Aorta (tissue), 5 donors: ENCODE data around the gene TMPRSS6. TPM values are rescaled to one million over a fixed set of nuclear protein-coding genes. Genes with fewer than 3 reads are reported as not detected.

Experiments used
- ATAC-seq: fragments of 200-7000 bp; cut with Tn5 transposase; one replicate; pipeline ENCODE4 v1.9.1; 2022; ENCODE audit warnings: moderate library complexity; ENCODE audit not compliant: low FRiP score
- DNase-seq, 2 donors: peaks; one replicate each; pipeline ENCODE4 v3.0.0-alpha.2; 2020
- H3K27ac ChIP-seq, 2 donors: one replicate each; pipeline ENCODE4 v1.5.1; 2013; ENCODE audit warnings: low read length in 2 of 2, mild to moderate bottlenecking in 2 of 2, moderate library complexity in 2 of 2, control low read depth in 1 of 2, inconsistent platforms in 1 of 2, low read depth in 1 of 2
- H3K27me3 ChIP-seq, 2 donors: one replicate each; pipeline ENCODE4 v1.6.1; 2013; ENCODE audit warnings: control low read depth in 1 of 2, low read length in 1 of 2, mild to moderate bottlenecking in 1 of 2, moderate library complexity in 1 of 2; ENCODE audit not compliant: insufficient read depth in 2 of 2, control insufficient read depth in 1 of 2
- H3K36me3 ChIP-seq, 2 donors: one replicate each; pipeline ENCODE4 v1.6.1; 2013; ENCODE audit warnings: control low read depth in 1 of 2, low read length in 1 of 2, mild to moderate bottlenecking in 1 of 2; ENCODE audit not compliant: insufficient read depth in 2 of 2, control insufficient read depth in 1 of 2
- H3K4me1 ChIP-seq, 2 donors: one replicate each; pipeline ENCODE4 v1.6.1; 2013; ENCODE audit warnings: low read length in 2 of 2, control low read depth in 1 of 2, mild to moderate bottlenecking in 1 of 2, moderate library complexity in 1 of 2; ENCODE audit not compliant: insufficient read depth in 2 of 2, control insufficient read depth in 1 of 2
- H3K4me3 ChIP-seq, 2 donors: one replicate each; pipeline ENCODE4 v1.5.1; 2013; ENCODE audit warnings: low read length in 2 of 2, control low read depth in 1 of 2, mild to moderate bottlenecking in 1 of 2
- H3K9me3 ChIP-seq: one replicate; pipeline ENCODE4 v1.6.1; 2013; ENCODE audit warnings: mild to moderate bottlenecking, low read length; ENCODE audit not compliant: control insufficient read depth
- WGBS, 2 donors: extraction: QIAGEN DNeasy Blood & Tissue Kit; methylation state at CpG; one replicate each; pipeline ENCODE4 v1.1.7; 2013; 5-methylcytosine and 5-hydroxymethylcytosine counted together
- intact Hi-C, 2 donors: fragments of 100-400 bp; cut with DNase I; formaldehyde crosslinking; loops; one replicate each; pipeline versions ENCODE4 v1.14.2 to v1.15.0; 2022
- polyA plus RNA-seq, 2 donors: library from polyadenylated mRNA; stranded (reverse); fragments of 200-250 nt; gene quantifications; one replicate each; pipeline ENCODE4 v1.2.3, GENCODE V29; 2013
- total RNA-seq, 2 donors: library from RNA; stranded (reverse); fragmentation: NEBNext Ultra II Directional; extraction: Animal tissue kit (Norgen Biotek cat#: 25700); gene quantifications; one replicate each; pipeline ENCODE4 v1.2.1, GENCODE V29; 2021
- donor health status: healthy with polysubstance abuse.
- donor health status: Bipolar disorder and iron deficiency.
- donor health status: DM: no; HTN: no; CAD: no.
- donor health status: DM: no; HTN: no; CAD: no.
- donor health status: DM: yes; HTN: yes; CAD: no.

The TMPRSS6 gene
- total and polyA plus RNA-seq, 4 donors, result not detected

DNA sequence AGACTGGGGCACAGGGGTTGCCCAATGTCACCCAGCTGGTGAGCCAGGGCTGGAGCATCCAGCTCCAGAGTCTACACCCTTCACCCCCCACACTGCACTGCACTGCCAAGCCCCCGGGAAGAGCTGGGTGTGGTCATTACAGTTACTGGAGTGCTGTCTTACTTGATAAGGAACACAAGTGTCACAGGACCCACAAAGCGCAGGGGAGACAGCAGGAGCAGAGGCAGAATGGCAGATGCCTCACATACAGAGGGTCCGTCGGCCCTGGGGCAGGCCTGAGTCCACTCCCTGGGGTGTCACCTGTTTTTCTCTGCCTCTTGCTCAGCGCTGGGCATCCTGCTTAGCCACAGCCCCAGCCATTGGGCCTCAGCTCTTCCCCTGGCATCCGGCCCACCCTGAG lies 32.5 kb upstream of the TMPRSS6 start:
- intact Hi-C loops, result no loop called here
- 76 to 79% methylated on average over 5 to 6 of the region's 6 CpGs for WGBS, 2 donors
- no peaks in the 10 kb centered on the region for H3K36me3 ChIP-seq
- H3K9me3 ChIP-seq, result no peaks in the 10 kb centered on the region
- ATAC-seq, result no peak
- H3K4me3 ChIP-seq, result no peak overlapping the region
- no peaks in the 10 kb centered on the region for H3K4me1 ChIP-seq
- no peak overlapping the region for H3K27ac ChIP-seq
- no peak for DNase-seq
- H3K27me3 ChIP-seq, result no peaks in the 10 kb centered on the region

DNA sequence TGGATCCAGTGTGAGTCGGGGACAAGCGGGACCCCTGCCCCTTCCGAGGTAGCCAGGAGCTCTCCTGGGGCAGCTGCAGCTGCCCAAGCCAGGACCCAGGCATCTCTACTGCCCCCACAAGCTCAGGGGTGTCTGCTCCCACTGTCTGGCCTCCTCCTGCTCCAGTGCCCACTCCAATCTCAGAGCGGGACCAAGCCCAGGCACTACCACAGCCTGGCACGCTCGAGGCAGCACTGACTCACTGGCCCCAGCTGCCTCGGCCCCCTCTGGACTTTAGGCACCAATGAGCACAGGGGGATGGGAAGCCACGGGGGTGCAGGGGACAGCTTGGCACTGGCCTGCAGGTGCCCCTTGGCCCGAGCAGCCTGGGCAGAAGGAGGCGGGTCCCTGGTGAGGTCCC lies 32.0 kb upstream of the TMPRSS6 start:
- 85 to 88% methylated on average over 10 of the region's 10 CpGs for WGBS, 2 donors
- DNase-seq, result no peak
- no peak overlapping the region for H3K4me3 ChIP-seq
- ATAC-seq, result no peak
- no peak overlapping the region for H3K27ac ChIP-seq
- intact Hi-C loops, result no loop called here
- H3K9me3 ChIP-seq, result no peaks in the 10 kb centered on the region
- no peaks in the 10 kb centered on the region for H3K27me3 ChIP-seq
- H3K36me3 ChIP-seq, result no peaks in the 10 kb centered on the region
- H3K4me1 ChIP-seq, result no peaks in the 10 kb centered on the region

DNA sequence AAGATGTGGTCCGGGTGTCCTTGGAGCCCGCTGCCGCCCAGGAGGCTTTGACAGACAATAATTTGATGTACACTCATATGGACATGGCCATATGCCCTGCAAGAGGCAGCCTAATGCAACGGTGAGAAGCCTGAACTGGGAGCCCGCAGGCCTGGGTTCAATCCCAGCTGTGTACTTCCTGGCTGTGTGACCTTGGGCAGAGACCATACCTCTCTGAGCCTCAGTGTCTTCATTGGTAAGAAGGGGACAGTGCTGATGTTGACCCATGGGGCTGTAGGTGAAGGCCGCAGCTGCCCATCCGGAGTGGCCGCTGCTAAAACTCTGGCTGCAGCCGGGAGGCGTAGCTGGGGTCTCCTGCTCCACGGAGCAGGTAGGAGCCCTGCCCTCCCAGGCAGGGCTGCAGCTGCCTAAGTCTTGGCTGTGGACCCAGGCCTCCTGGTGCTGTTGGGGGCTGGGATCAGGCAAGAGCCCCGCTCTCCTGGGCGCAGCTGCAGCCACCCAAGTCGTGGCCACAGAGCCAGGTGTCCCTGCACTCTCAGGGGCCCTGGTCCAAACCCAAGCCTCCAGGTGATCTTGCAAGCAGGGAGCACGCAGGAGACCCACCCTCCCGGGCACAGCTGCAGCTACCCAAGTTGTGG lies 31.3 kb upstream of the TMPRSS6 start:
- DNase-seq, result no peak
- no peak for ATAC-seq

DNA sequence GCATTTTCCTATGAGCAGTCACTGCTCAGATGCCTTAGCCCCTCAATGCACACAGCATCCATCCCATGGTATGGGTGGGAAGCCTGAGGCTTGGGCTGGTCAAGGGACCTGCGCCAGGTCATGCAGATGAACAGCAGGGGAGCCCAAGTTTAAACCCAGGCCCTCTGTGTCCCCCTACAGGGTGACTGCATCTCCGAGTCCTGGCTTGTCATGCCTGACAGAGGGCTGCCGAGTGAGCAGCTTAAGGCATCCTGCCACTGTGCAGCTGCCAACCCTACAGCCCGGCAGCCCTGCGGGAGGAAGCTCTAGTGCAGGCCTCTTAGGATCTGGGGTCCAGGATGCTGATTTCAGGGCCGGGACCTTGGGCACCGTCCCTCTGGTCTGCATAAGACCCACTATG lies 30.2 kb upstream of the TMPRSS6 start:
- H3K4me1 ChIP-seq, result no peaks in the 10 kb centered on the region
- ATAC-seq (no peak), DNase-seq (no peak)
- intact Hi-C loops, result no loop called here
- WGBS, 2 donors, result 55 to 71% methylated on average over 7 of the region's 7 CpGs
- H3K27ac ChIP-seq, result no peak overlapping the region
- H3K27me3 ChIP-seq, result no peaks in the 10 kb centered on the region
- no peaks in the 10 kb centered on the region for H3K36me3 ChIP-seq
- H3K4me3 ChIP-seq, result no peak overlapping the region
- H3K9me3 ChIP-seq, result no peaks in the 10 kb centered on the region

More for the DNA sequence above, 31.3 kb upstream of the TMPRSS6 start:
- Histone ChIP-seq H3K4me3 (no peak overlapping the region), H3K36me3 (no peaks in the 10 kb centered on the region), H3K4me1 (no peaks in the 10 kb centered on the region), H3K27me3 (no peaks in the 10 kb centered on the region), H3K27ac (no peak overlapping the region), H3K9me3 (no peaks in the 10 kb centered on the region)
- intact Hi-C loops, result no loop called here
- WGBS, 2 donors, result 85 to 90% methylated on average over 16 of the region's 16 CpGs

DNA sequence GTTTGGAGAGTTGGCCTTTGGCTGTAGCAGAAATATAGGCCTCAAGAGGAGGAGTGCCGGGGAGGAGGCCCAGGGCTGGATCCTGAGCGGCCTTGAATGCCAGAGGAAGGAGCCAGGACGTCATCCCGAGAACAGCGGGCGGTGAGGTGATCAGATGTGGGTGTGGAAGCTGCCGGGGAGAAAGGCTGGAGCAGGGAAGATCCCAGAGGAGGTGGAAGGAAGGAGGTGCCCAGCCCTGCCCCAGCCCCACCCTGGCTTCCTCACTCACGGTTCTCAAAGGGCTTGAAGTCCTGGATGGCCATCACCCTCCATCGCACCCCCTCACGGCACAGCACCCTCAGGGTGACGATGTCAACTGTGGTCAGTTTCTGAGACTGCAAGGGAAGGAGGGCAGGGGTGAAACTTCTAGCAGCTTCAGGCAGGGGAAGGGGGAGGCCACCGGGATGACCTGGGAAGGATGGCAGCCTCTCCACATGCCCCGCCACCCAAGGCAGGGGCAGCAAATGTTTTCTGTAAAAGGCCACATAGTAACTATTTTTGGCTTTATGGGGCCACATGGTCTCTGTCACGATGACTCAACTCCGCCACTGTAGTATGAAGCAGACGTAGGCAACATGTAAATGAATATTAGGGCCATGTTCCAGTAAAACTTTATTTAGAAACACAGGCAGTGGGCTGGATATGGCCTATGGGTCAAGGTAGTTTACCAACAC lies 29.5 kb upstream of the TMPRSS6 start:
- Histone ChIP-seq H3K4me1 (no peaks in the 10 kb centered on the region), H3K9me3 (no peaks in the 10 kb centered on the region), H3K4me3 (no peak overlapping the region), H3K27ac (no peak overlapping the region), H3K36me3 (no peaks in the 10 kb centered on the region), H3K27me3 (no peaks in the 10 kb centered on the region)
- 64 to 72% methylated on average over 16 of the region's 16 CpGs for WGBS, 2 donors
- intact Hi-C loops, result no loop called here
- ATAC-seq (no peak), DNase-seq (no peak)

DNA sequence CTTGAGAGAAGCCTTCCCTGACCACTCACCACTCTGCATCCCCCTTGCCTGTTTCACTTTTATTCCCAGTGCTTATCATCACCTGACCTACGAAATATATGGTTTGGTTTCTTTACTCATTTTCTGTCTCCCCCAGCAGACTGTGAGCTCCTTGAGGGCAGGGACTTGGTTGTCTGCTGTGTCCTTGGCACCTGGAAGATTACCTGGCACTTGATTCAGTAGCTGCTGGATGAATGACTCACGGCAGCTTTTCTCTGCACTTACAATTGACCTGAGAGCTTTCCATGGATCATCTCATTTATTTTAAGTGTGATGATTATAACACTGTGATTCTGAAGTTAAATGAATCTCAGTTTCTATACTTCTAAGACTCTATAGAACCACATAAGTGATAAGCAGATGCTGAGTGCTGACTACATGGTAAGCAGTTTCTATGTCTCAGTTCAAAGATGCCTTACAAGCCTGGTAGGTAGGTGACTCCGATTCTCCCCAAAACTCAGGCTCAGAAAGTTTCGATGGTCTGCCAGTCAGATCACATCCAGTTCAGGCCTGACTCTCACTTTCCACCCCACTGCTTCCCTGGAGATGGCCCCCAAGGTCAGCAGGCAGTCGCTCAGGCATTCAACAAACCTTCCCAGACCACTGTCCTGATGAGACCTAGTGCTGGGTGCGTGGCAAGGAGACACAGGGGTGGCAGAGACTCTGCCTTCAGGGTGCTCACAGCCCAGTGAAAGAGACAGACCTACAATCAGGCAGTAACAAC lies 28.6 kb upstream of the TMPRSS6 start:
- Histone ChIP-seq H3K27me3 (no peaks in the 10 kb centered on the region), H3K4me3 (no peak overlapping the region), H3K9me3 (no peaks in the 10 kb centered on the region), H3K27ac (no peak overlapping the region), H3K36me3 (no peaks in the 10 kb centered on the region), H3K4me1 (no peaks in the 10 kb centered on the region)
- intact Hi-C loops, result no loop called here
- DNase-seq (no peak), ATAC-seq (no peak)
- 75 to 80% methylated on average over 6 of the region's 6 CpGs for WGBS, 2 donors

DNA sequence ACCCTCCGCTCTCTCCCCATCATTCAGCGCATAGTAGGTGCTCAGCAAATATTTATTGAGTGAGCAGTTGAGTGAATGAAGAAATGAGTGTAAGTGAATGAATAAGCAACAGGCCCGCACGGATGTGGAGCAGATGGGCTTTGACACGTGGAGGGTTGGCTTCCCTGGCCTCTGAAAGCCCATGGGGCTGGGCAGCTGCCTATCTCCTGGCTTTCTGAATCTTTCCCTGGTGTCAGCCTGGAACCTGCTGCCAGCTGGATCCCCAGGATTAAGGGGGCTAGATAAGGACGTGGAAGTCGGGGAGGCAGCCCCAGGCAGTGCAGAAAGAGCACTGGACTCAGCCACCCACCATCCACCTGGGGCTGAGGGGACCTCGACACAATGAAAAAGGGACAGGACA lies 27.6 kb upstream of the TMPRSS6 start:
- ATAC-seq, result no peak
- H3K36me3 ChIP-seq, result no peaks in the 10 kb centered on the region
- intact Hi-C loops, result no loop called here
- H3K4me1 ChIP-seq, result no peaks in the 10 kb centered on the region
- H3K27me3 ChIP-seq, result no peaks in the 10 kb centered on the region
- no peak overlapping the region for H3K4me3 ChIP-seq
- WGBS, 2 donors, result 69 to 75% methylated on average over 8 of the region's 8 CpGs
- DNase-seq, result no peak
- no peak overlapping the region for H3K27ac ChIP-seq
- H3K9me3 ChIP-seq, result no peaks in the 10 kb centered on the region

DNA sequence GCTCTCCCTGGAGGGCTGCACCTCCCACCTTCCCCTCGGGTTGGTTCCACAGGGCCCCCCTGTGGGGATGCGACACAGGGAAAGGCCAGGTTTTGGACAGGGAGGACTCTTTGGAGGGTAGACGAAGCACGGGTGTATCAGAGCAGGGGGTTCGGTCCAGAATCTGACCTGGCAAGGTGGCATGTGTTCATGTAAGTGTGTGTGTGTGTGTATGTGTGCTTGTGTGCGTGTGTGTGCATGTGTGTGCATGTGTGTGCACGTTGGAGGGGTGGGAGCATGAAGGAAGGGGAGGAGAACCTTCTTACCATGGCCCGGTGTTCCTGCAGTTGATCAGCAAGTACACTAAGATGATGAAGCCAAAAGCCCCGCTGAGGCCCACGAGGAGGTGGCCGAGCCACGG lies 25.5 kb upstream of the TMPRSS6 start:
- no peak overlapping the region for H3K4me3 ChIP-seq
- WGBS, 2 donors, result 77 to 78% methylated on average over 12 of the region's 12 CpGs
- no peaks in the 10 kb centered on the region for H3K4me1 ChIP-seq
- no peaks in the 10 kb centered on the region for H3K27me3 ChIP-seq
- DNase-seq (no peak), ATAC-seq (no peak)
- no peaks in the 10 kb centered on the region for H3K36me3 ChIP-seq
- intact Hi-C loops, result no loop called here
- no peaks in the 10 kb centered on the region for H3K9me3 ChIP-seq
- H3K27ac ChIP-seq, result no peak overlapping the region
